PFSK-1 (cell line): ENCODE results near the gene CBX3.

Experiments
- FOXP2 ChIP-seq: optimal IDR thresholded peaks from 2 replicates; pipeline ENCODE3; 2011; ENCODE audit warnings: borderline replicate concordance, control low read depth, inconsistent platforms; ENCODE audit not compliant: insufficient read depth; ENCODE audit errors: extremely low read length, extremely low read depth
- POLR2AphosphoS5 ChIP-seq: IDR thresholded peaks from 2 replicates; pipeline ENCODE4 v1.6.1; 2012; ENCODE audit warnings: low read depth, mild to moderate bottlenecking, control low read depth, low read length, moderate library complexity
- SIN3A ChIP-seq: IDR thresholded peaks from 2 replicates; pipeline ENCODE4 v1.6.1; 2012; ENCODE audit warnings: mild to moderate bottlenecking, low read length, moderate library complexity, borderline replicate concordance; ENCODE audit not compliant: insufficient read depth
- TAF1 ChIP-seq: IDR thresholded peaks from 2 replicates; pipeline ENCODE4 v1.6.1; 2012; ENCODE audit warnings: low read length, control low read depth, borderline replicate concordance; ENCODE audit not compliant: insufficient read depth
- TF ChIP-seq, protein P1 (sequence below), 2 experiments: IDR thresholded peaks; 2 replicates each; pipeline versions ENCODE4 v1.6.1 to v1.8.0; 2011 to 2012; ENCODE audit warnings: low read depth in 2 of 2, low read length in 2 of 2, control low read depth in 1 of 2, inconsistent platforms in 1 of 2, mild to moderate bottlenecking in 1 of 2, moderate library complexity in 1 of 2; ENCODE audit not compliant: insufficient read depth in 1 of 2

Gene CBX3

DNA sequence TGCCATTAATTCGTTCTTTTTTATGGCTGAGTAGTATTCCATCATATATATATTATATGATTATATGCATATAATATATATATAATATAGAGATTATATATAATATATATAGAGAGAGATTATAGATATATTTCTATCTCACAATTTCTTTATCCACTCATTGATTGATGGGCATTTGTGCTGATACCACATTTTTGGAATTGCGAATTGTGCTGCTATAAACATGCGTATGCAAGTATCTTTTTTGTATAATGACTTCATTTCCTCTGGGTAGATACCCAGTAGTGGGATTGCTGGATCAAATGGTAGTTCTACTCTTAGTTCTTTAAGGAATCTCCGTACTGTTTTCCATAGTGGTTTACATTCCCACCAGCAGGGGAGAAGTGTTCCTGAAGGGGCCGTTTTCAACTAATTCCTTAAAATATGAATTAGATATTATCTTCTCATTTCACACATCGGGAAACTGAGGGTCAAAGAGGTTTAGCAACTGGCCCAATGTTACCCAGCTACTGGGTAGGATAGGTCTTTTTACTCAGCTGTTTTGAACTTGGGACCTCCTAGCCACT, 33.0 kb upstream of the CBX3 start:
- TF ChIP-seq POLR2AphosphoS5 (no peak), FOXP2 (no peak), SIN3A (no peak), TAF1 (no peak)
- TF ChIP-seq, protein P1, sequence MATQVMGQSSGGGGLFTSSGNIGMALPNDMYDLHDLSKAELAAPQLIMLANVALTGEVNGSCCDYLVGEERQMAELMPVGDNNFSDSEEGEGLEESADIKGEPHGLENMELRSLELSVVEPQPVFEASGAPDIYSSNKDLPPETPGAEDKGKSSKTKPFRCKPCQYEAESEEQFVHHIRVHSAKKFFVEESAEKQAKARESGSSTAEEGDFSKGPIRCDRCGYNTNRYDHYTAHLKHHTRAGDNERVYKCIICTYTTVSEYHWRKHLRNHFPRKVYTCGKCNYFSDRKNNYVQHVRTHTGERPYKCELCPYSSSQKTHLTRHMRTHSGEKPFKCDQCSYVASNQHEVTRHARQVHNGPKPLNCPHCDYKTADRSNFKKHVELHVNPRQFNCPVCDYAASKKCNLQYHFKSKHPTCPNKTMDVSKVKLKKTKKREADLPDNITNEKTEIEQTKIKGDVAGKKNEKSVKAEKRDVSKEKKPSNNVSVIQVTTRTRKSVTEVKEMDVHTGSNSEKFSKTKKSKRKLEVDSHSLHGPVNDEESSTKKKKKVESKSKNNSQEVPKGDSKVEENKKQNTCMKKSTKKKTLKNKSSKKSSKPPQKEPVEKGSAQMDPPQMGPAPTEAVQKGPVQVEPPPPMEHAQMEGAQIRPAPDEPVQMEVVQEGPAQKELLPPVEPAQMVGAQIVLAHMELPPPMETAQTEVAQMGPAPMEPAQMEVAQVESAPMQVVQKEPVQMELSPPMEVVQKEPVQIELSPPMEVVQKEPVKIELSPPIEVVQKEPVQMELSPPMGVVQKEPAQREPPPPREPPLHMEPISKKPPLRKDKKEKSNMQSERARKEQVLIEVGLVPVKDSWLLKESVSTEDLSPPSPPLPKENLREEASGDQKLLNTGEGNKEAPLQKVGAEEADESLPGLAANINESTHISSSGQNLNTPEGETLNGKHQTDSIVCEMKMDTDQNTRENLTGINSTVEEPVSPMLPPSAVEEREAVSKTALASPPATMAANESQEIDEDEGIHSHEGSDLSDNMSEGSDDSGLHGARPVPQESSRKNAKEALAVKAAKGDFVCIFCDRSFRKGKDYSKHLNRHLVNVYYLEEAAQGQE (IDR thresholded peaks at IDR 0.05; ENCODE audit: insufficient read depth in 1 of 2, low read depth in 2 of 2, low read length in 2 of 2) = no peak

DNA sequence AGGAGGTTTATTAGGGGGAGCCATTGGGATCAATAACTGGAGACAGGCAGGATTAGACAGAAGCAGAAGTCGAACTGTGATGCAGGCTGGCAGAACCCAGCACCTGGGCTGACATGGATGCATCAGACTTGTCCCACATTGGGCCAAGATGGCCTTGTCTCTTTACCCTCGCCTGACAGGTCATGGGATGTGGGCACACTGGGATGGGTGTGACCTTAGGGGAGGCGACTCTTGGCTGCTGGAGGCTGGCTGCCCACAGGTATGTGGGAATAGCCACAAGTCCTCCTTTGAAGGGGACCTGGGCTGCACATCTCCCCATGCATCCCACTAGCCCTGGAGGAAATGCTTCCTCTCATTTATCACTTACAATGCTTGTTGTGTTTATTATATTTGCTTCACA, 32.3 kb upstream of the CBX3 start:
- TF ChIP-seq POLR2AphosphoS5 (no peak), FOXP2 (no peak), TAF1 (no peak), SIN3A (no peak)
- TF ChIP-seq, protein P1 (IDR thresholded peaks at IDR 0.05; ENCODE audit: insufficient read depth in 1 of 2, low read depth in 2 of 2, low read length in 2 of 2) = no peak

DNA sequence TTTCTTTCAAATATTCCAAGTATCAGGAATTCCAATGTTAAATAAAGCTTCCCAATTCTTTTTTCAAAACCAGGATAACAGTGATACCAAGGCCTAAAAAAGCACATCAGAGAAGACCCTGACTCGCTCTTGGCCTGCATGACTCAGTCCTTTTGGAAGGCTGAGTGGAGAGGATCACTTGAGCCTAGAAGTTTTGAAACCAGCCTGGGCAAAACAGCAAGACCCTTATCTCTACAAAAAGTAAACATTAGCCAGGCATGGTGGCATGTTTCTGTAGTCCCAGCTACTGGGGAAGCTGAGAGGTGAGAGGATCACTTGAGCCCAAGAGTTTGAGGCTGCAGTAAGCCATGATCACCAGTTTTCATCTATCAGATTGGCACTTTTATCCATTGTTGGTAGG, 30.9 kb upstream of the CBX3 start:
- TF ChIP-seq SIN3A (no peak), POLR2AphosphoS5 (no peak), TAF1 (no peak), FOXP2 (no peak)
- TF ChIP-seq, protein P1 (IDR thresholded peaks at IDR 0.05; ENCODE audit: insufficient read depth in 1 of 2, low read depth in 2 of 2, low read length in 2 of 2) = no peak

DNA sequence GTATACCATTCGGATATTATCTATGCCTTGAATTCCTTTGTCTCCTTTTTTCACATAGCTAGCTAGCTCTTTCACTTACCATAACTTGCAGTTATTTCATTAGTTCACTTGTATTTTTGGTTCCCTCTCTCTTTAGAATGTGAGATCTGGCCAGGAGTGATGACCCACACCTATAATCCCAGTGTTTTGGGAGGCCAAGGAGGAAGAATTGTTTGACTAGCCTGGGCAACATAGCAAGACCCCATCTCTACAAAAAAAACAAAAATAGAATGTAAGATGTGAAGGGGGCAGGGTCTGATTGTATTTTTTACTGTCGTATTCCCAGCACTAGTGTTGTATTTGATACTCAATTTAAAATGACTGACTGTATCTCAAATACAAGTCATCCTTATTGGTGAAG, 29.9 kb upstream of the CBX3 start:
- TF ChIP-seq, protein P1 (IDR thresholded peaks at IDR 0.05; ENCODE audit: insufficient read depth in 1 of 2, low read depth in 2 of 2, low read length in 2 of 2) = no peak
- TF ChIP-seq TAF1 = no peak
- TF ChIP-seq POLR2AphosphoS5 = no peak
- TF ChIP-seq SIN3A = no peak
- TF ChIP-seq FOXP2 = no peak
